GM20000 (cell line): Measurements from ENCODE around the gene RFX4.

Experiments
- DNase-seq: peaks from one replicate; pipeline ENCODE4 v3.0.0; 2012; ENCODE audit warnings: low spot score
- TF ChIP-seq, protein P1 (sequence below): IDR thresholded peaks from 2 replicates; pipeline ENCODE4 v1.5.1; 2012; ENCODE audit warnings: mild to moderate bottlenecking, control low read depth; ENCODE audit errors: extremely low read depth, missing control alignments

Gene RFX4

DNA sequence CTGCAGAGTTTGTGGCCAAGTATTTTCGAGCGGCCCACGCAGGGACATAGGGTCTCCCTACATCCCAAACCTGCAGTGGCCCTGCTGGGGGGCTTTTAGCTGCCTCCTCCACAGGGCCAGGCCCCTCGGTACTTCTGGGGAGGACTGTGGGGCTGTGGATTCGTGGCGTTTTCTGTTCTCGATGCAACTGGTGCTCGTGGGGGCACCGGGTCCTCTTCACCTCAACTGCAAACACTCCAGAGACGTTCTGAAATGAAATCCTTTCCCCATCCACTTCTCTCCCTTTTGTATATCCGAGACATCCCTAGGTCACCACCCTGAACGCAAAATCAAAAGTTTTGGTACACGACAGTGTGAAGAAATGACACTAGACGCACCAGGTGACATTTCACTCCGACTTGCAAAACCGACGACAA is 2.3 kb downstream of the RFX4 start:
- TF ChIP-seq, protein P1, sequence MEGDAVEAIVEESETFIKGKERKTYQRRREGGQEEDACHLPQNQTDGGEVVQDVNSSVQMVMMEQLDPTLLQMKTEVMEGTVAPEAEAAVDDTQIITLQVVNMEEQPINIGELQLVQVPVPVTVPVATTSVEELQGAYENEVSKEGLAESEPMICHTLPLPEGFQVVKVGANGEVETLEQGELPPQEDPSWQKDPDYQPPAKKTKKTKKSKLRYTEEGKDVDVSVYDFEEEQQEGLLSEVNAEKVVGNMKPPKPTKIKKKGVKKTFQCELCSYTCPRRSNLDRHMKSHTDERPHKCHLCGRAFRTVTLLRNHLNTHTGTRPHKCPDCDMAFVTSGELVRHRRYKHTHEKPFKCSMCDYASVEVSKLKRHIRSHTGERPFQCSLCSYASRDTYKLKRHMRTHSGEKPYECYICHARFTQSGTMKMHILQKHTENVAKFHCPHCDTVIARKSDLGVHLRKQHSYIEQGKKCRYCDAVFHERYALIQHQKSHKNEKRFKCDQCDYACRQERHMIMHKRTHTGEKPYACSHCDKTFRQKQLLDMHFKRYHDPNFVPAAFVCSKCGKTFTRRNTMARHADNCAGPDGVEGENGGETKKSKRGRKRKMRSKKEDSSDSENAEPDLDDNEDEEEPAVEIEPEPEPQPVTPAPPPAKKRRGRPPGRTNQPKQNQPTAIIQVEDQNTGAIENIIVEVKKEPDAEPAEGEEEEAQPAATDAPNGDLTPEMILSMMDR: no peak
- DNase-seq: no peak

DNA sequence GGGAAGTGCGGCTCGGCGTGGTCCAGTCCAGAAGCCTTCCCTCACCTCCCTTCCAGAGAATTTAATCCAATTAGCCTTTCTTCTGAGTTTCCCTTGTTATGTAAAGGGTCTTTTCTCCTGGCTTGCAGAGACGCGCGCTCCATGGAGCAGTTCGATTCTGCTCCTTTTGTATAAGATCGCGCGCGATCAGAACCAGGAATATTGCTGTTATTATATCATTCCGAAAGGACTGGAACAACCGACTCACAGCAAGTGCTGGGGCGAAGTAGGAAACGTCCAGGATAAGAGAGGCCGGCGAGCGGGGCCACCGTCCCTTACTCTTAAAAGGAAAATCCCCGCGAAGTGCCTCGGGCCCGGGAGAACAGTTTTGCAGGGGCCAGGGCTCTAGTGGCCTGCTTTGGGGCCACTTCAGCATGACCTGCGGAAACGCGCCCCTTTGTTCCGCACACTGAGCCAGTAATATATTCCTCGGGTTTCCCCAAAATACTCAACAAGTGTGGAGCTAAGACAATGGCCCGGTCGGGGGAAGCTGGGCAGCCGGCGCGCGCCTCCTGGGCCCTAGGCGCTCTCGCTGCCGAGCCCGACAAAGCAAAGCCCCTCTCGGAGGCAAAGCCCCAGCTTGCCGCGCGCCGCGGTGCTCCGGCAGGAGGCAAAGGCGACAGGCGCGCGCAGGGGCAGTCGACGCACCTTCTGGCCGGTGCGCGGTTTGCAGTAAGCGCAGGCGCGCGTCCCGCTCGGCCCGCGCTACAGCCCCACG is 2.9 kb downstream of the RFX4 start:
- no peak for DNase-seq
- TF ChIP-seq, protein P1: no peak

DNA sequence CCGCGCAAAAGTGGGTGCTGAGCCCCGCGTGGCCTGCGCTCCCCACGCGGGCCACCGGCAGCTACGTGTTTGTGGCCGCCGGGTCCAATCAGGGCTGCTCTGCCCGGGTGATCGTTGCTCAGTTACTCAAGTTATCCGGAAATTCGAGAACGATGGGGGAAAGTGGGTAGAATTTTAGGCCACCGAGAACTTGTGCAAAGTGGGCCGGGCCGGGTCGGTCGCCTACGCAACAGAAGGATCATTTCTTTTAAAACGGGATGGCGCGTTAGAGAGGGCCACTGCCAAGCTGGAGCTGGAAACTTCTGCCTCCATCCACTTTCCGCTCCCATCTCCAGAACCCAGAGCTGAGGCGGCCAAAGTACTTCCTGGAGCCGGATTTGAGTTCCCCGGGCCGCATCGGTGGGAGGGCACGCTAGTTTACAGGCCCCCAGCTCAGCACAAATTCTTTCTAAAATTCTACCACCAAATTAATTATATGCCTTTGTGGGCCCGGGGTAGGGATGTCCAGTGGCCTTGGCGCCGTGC is 3.5 kb downstream of the RFX4 start:
- no peak for DNase-seq
- TF ChIP-seq, protein P1: no peak

DNA sequence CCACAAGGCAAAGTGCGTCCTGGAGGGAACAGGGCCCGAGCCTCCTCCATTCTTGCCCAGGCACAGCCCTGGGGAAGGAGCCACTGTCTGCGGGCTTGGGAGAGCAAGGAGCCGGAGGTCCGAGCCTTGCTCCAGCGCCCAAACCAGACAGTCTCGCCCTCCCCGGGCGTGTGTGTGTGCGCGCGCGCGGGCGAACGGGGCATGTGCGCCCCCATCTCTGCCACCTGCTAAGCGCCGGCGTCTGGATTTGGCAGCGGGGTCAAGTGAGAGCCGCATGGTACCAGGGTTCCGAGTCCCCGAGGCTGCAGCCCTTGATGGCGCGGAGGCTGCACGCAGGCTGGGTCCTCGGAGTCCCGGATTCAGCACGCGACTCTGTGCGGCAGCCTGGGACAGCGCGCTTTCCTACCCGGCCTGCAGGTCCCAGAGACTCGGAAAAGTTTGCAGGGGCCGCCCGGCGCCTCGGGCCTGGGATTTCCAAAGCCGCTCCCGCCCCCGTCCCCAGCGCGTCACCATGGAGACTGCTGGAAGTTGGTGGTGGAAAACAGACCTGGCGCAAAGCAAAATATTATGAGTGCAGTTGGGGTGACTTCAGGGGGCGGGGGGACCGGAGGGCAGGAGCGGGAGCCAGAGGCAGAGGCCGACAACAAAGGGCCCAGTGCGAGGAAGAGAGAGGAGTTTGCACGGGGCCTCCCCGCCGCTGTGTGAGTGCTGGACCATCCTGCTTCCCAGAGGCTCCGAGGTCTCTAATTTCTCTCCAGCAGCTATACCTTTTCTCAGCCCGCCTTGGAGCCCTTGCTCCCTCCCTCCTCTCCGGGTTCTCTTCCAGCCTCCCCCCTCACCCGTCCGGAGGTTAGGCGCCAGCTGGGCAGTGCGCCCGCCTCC is 4.2 kb downstream of the RFX4 start:
- TF ChIP-seq, protein P1: no peak
- DNase-seq: no peak

DNA sequence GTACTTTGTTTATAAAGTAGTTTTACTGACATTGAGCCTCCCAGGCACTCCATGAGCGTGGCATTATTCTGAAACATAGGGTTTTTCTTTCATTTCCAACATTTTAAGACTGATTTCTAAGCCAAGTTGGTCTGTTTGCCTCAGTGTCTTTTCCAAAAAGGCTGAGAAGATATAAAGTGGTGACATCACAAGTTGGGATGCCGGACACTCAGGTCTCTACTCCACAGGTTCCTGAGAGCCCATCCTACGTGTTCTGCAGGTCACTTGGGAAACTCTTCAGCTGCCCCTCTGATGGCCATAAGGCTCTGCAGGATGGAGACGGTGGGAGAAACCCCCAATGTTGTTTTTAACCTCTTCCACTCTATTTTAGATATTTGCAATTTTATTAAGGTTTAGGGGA is 6.0 kb downstream of the RFX4 start:
- TF ChIP-seq, protein P1: no peak
- DNase-seq: no peak

DNA sequence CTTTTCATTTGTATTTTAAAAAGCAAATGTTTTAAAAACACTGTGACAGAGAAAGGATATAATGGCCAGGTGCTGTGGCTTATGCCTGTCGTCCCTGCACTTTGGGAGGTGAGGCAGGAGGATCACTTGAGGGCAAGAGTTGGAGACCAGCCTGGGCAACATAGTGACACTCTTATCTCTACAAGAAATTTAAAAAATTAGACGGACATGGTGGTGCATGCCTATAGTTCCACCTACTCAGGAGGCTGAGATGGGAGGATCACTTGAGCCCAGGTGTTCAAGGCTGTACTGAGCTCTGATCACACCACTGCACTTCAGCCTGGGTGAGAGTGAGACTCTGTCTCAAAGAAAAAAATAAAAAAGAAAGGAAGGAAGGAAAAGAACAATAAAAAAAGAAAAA is 7.8 kb downstream of the RFX4 start:
- DNase-seq: no peak
- TF ChIP-seq, protein P1: no peak

DNA sequence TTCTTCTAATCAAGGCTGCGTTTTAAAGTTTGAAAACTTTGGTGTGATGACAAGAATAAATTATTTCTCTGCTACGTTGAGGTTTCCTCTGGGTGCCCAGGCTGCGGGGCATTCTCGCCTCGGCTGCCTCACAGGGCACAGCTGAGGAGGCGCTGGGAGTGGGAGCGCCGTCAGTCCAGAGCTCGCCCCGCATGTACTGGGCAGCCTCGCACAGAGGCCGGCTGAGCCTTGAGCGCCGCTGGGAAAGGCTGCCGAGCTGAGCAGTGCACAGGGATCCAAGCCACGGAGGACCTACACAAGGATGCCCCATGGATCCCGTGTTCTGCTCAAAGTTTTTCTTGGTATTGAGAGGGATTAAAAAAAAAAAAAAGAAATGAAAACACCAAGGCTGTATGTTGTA is 11.6 kb downstream of the RFX4 start:
- TF ChIP-seq, protein P1: no peak
- no peak for DNase-seq
